HEK293T (cell line): ENCODE data around the gene HHLA2.

Source experiments
- CTCF ChIA-PET: fragments of 350-600 bp; formaldehyde crosslinking; extraction: SDS; loops from one replicate; lab custom pipeline; 2021; ENCODE audit warnings: antibody characterized with exemption, inconsistent platforms; lab: Yijun Ruan, JAX
- POLR2A ChIA-PET: fragments of 350-600 bp; formaldehyde crosslinking; extraction: SDS; loops from one replicate; lab custom pipeline; 2020; ENCODE audit warnings: antibody characterized with exemption, inconsistent platforms; lab: Yijun Ruan, JAX
- DNase-seq: peaks from one replicate; pipeline ENCODE4 v3.0.0; 2012; ENCODE audit warnings: mixed read lengths; ENCODE audit errors: extremely low spot score
- ARNT ChIP-seq: fragments of 450-650 bp; IDR thresholded peaks from 2 replicates; pipeline ENCODE4 v1.6.1; 2017; ENCODE audit warnings: mild to moderate bottlenecking
- BHLHE40 ChIP-seq: fragments of 450-650 bp; IDR thresholded peaks from 2 replicates; pipeline ENCODE4 v1.6.1; 2016; ENCODE audit warnings: mild to moderate bottlenecking, moderate library complexity, borderline replicate concordance
- CTBP1 ChIP-seq: fragments of 450-650 bp; IDR thresholded peaks from 2 replicates; pipeline ENCODE4 v1.6.1; 2016; ENCODE audit warnings: borderline replicate concordance
- ELF4 ChIP-seq: fragments of 450-650 bp; IDR thresholded peaks from 2 replicates; pipeline ENCODE4 v1.6.1; 2017; ENCODE audit warnings: antibody characterized with exemption
- FOXA1 ChIP-seq: fragments of 450-650 bp; IDR thresholded peaks from 2 replicates; pipeline ENCODE4 v1.6.1; 2016; ENCODE audit warnings: mild to moderate bottlenecking
- FOXK2 ChIP-seq: fragments of 450-650 bp; IDR thresholded peaks from 2 replicates; pipeline ENCODE4 v1.6.1; 2016; ENCODE audit warnings: mild to moderate bottlenecking
- FOXM1 ChIP-seq: fragments of 450-650 bp; IDR thresholded peaks from 2 replicates; pipeline ENCODE4 v1.6.1; 2017; ENCODE audit warnings: mild to moderate bottlenecking, borderline replicate concordance
- HDGF ChIP-seq: fragments of 450-650 bp; IDR thresholded peaks from 2 replicates; pipeline ENCODE4 v1.6.1; 2017; ENCODE audit warnings: antibody characterized with exemption, borderline replicate concordance
- L3MBTL2 ChIP-seq: fragments of 450-650 bp; conservative IDR thresholded peaks from 2 replicates; pipeline ENCODE4 v1.6.1; 2016; ENCODE audit warnings: mild to moderate bottlenecking
- LEF1 ChIP-seq: fragments of 450-650 bp; IDR thresholded peaks from 2 replicates; pipeline ENCODE4 v1.6.1; 2017; ENCODE audit warnings: mild to moderate bottlenecking, borderline replicate concordance
- NFRKB ChIP-seq: fragments of 450-650 bp; IDR thresholded peaks from 2 replicates; pipeline ENCODE4 v1.6.1; 2016; ENCODE audit warnings: mild to moderate bottlenecking, moderate library complexity
- SP1 ChIP-seq: fragments of 450-650 bp; IDR thresholded peaks from 2 replicates; pipeline ENCODE4 v1.6.1; 2017
- SUZ12 ChIP-seq: fragments of 450-650 bp; IDR thresholded peaks from 2 replicates; pipeline ENCODE4 v1.6.1; 2016; ENCODE audit warnings: mild to moderate bottlenecking
- TARDBP ChIP-seq: fragments of 450-650 bp; IDR thresholded peaks from 2 replicates; pipeline ENCODE4 v1.6.1; 2016
- ZNF384 ChIP-seq: fragments of 450-650 bp; IDR thresholded peaks from 2 replicates; pipeline ENCODE4 v1.6.1; 2016
- TF ChIP-seq, protein P1 (sequence below): fragments of 450-650 bp; IDR thresholded peaks from 2 replicates; pipeline ENCODE4 v1.6.1; 2016

HHLA2 gene

DNA sequence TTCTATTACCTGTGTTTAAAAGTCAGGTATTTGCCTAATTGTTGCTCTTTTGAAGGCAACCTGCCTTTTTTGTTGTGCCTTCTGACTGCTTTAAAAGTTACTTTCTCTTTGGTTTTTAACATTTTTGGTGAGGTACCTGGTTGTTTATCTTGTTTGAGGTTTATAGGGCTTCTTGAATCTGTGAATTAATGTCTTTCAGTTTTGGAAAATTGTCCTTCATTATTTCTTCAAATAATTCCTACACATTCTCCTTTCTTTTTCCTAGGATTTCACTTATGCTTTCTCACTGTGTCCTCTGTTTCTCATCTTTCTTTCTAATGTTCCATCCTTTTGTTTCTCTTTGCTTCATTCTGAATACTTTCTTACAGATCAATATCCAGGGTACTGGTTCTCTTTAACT, 30.8 kb downstream of the HHLA2 start:
- TF ChIP-seq L3MBTL2 (no peak), NFRKB (no peak), SP1 (no peak), FOXM1 (no peak), ELF4 (no peak), ARNT (no peak), LEF1 (no peak), FOXK2 (no peak), FOXA1 (no peak)
- DNase-seq, result no peak
- CTCF ChIA-PET, result no interaction called here
- POLR2A ChIA-PET, result no interaction called here

DNA sequence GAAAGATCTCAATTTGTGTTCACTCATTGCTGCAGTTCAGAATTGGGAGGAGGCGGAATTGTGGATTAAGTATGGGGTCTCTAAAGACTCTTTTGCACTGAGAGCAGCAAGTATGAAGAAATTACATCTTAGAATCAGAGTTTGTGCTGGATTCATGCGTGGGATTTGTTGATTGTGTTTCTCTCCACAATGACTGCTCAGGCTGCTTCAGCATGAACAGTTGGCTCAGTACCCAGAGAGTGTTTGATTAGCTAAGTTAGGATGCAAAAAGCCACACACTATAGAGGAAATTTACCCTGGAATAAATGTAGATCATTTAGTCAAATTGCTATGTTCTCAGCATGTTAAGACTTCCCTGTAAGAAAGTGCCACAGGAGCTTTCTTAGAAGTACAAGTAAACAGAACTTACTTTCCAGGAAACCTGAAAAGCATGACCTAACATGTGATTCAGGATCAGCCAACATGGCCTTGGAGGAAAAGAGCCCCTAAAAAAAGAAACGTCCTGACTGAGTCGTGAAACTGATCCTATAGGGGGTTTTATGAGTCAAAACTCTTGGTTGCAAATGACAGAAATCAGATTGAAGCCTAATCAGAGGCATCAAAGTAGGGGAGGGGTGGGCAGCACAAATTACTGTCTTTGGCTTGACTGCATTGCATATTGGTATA, 32.6 kb downstream of the HHLA2 start:
- POLR2A ChIA-PET, result no interaction called here
- TF ChIP-seq FOXA1 (no peak), ELF4 (no peak), SUZ12 (no peak), ZNF384 (no peak), FOXK2 (no peak), BHLHE40 (no peak), TARDBP (no peak), HDGF (no peak), ARNT (no peak), CTBP1 (no peak), NFRKB (no peak), LEF1 (no peak), SP1 (no peak), L3MBTL2 (no peak), FOXM1 (no peak)
- TF ChIP-seq, protein P1, sequence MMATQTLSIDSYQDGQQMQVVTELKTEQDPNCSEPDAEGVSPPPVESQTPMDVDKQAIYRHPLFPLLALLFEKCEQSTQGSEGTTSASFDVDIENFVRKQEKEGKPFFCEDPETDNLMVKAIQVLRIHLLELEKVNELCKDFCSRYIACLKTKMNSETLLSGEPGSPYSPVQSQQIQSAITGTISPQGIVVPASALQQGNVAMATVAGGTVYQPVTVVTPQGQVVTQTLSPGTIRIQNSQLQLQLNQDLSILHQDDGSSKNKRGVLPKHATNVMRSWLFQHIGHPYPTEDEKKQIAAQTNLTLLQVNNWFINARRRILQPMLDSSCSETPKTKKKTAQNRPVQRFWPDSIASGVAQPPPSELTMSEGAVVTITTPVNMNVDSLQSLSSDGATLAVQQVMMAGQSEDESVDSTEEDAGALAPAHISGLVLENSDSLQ, result no peak
- CTCF ChIA-PET, result no interaction called here
- DNase-seq, result no peak

DNA sequence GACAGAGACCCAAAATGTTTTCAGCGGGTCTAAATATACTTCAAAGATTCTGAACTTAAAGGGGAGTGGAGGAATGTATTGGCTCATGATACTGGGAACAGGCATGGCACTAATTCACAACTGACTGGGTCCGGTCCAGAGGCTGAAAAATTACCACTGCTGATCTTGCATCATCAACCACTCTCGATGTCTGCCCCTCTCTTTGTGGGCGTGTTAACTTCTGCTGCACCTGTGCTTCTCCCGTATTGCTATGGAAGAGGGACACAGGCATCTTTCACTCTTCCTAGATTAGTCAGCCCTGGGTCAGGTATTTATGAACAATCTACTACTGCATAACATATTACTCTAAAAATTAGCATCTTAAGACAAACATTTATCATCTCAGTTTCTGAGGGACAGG, 33.2 kb downstream of the HHLA2 start:
- DNase-seq, result no peak
- no peak for TF ChIP-seq ARNT
- no peak for TF ChIP-seq FOXK2
- no peak for TF ChIP-seq CTBP1
- no peak for TF ChIP-seq ELF4
- no peak for TF ChIP-seq HDGF
- no peak for TF ChIP-seq SUZ12
- TF ChIP-seq, protein P1, result no peak
- no peak for TF ChIP-seq BHLHE40
- TF ChIP-seq ZNF384, result no peak
- CTCF ChIA-PET, result no interaction called here
- POLR2A ChIA-PET, result no interaction called here

DNA sequence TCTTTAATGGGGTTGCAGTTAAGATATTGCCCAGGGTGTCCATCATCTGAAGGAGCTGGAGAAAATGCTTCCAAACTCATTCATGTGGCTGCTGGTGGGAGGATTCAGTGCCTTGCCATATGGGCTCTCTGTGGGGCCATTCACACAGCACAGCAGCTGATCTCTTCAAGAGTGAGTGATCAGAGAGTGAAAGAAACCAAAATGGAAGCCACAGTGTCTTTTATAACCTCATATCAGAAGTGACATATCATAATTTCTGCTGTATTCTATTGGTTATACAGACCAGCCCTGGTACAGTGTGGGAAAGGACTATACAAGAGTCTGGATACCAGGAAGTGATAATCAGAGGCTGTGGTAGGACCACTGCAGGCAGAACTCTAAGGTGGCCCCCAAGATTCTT, 33.6 kb downstream of the HHLA2 start:
- DNase-seq, result no peak
- CTCF ChIA-PET, result no interaction called here
- no peak for TF ChIP-seq NFRKB
- TF ChIP-seq LEF1, result no peak
- no peak for TF ChIP-seq FOXM1
- no peak for TF ChIP-seq FOXA1
- no peak for TF ChIP-seq HDGF
- TF ChIP-seq, protein P1, result no peak
- no peak for TF ChIP-seq TARDBP
- TF ChIP-seq FOXK2, result no peak
- TF ChIP-seq BHLHE40, result no peak
- TF ChIP-seq L3MBTL2, result no peak
- no peak for TF ChIP-seq CTBP1
- TF ChIP-seq ELF4, result no peak
- TF ChIP-seq ARNT, result no peak
- no peak for TF ChIP-seq SUZ12
- no peak for TF ChIP-seq ZNF384
- TF ChIP-seq SP1, result no peak
- POLR2A ChIA-PET, result no interaction called here

DNA sequence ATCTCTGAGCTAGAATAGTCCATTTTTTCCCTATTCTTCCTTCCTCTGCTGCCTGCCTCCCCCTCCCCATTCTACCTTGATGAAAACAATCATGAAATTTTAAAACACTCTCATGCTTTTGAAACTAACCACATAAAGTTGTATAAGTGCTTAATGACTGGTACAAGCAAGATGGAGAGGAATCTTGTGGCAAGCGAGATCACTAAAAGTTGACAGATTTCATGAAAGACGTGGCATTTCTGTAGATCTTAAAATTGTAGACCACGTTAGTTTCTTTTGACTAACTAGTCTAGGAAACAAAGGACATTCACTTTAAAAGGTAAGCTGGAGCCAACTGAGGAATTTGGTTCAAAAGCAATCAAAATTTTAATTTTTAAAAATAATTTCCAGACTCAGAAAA, 35.4 kb downstream of the HHLA2 start:
- DNase-seq, result no peak
- POLR2A ChIA-PET, result no interaction called here
- TF ChIP-seq LEF1, result no peak
- no peak for TF ChIP-seq TARDBP
- TF ChIP-seq ELF4, result no peak
- TF ChIP-seq ARNT, result no peak
- TF ChIP-seq BHLHE40, result no peak
- TF ChIP-seq SUZ12, result no peak
- CTCF ChIA-PET, result no interaction called here

DNA sequence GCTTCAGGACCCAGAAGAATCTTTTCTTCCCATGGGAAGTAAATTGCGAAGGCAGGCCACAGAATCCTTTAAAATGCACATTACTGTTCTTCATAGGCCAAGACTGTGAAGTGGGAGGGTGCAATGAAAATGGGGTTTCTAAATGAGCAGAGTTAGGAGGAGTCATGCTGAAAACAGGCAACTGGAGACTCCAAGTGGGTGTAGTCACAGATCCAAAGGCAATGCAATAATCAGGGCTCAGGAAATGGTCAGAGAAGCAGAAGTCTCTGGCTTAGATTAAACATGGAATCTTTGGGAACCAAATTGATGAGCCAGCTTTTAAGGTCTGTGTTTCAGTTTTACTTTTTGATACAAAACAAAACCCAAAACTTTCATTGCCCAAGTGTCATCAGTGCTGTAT, 37.6 kb downstream of the HHLA2 start:
- POLR2A ChIA-PET, result no interaction called here
- CTCF ChIA-PET, result no interaction called here
- TF ChIP-seq ZNF384 (no peak), FOXA1 (no peak), BHLHE40 (no peak), ARNT (no peak), L3MBTL2 (no peak), FOXM1 (no peak), FOXK2 (no peak), SP1 (no peak), HDGF (no peak), TARDBP (no peak), NFRKB (no peak), SUZ12 (no peak), ELF4 (no peak), CTBP1 (no peak), LEF1 (no peak)
- TF ChIP-seq, protein P1, result no peak
- DNase-seq, result no peak
